Stimulated activated CD8-positive, alpha-beta memory T cell treated with anti-CD3 and anti-CD28 coated beads, Interleukin-7, amount 100 ng/mL, for 4 hours (primary cell): ENCODE results near the gene IL1RL1.
A peak's percentile ranks its signal among the peaks of the same experiment; 100 is the strongest.

Source experiments
- DNase-seq, 2 donors: peaks; one replicate each; pipeline ENCODE4 v3.0.0-alpha.2; 2020; ENCODE audit warnings: low read depth in 2 of 2

Gene IL1RL1

GRCh38 chr2:102367331-102367971 lies 56.1 kb downstream of the IL1RL1 start:
- peak in 1 of 2 donors; percentile 17 for DNase-seq

GRCh38 chr2:102368461-102369109 lies 57.2 kb downstream of the IL1RL1 start:
- DNase-seq = peak in 1 of 2 donors; percentile 16

- DNase-seq = no peak
These were observed 58.5 kb downstream of the IL1RL1 start for GRCh38 chr2:102369866-102370265.

DNA sequence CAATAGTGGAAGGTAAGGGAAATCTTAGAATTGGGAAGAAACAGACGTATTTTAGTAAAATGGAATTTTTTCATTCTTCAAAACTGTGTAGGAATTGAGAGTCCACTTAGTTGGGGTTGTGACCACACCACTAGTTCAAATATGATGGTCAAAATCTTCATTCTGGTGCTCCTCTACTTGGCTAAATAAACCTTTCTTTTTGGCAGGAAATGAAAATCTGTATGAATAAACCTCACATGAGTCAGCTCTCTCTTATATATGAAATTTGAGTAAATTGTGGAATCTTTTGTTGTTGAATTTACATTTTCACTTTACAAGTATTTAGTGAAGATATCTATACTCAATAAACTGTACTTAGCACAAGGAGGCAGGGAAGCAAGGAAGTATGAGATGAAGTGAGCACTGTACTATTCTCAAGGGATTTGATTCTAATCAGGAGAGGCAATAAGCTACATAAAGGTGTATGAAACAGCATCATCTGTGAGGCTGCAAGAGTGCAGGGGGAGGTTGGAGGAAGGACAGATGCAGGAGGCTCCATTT lies 64.8 kb downstream of the IL1RL1 start:
- no peak for DNase-seq

GRCh38 chr2:102383722-102384121 lies 72.4 kb downstream of the IL1RL1 start:
- no peak for DNase-seq

GRCh38 chr2:102385522-102385921 lies 74.2 kb downstream of the IL1RL1 start:
- DNase-seq = no peak

GRCh38 chr2:102386004-102386403 lies 74.6 kb downstream of the IL1RL1 start:
- no peak for DNase-seq

DNA sequence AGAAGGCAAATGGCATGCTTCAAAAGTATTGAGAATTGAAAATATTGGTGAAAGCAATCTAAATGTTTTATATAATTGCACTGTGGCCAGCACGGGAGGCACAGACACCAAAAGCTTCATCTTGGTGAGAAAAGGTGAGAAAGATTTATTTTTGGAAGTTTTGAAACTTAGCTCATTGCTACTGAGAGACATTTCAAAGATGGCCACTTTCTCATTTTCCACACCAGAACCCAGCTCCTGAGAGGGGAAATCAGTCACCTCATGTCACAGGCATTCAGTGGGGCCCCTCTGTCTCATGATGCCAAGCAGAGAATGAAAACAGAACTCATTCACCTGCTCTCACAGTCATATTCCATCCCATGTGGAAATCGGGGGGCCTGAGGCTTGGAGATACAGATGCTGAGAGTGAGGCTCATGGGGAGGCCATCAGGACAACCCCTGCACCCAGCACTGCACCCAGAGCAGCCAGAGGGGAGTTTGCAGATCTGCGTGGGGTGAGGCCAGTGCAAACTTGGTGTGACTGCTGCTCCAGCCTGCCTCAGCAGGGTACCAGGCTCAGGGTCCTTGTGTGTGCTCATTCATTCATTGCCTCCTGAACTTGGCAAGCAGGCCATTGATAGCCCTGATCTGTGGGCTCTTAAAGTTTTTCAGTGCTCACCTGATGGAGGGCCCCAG lies 75.6 kb downstream of the IL1RL1 start:
- DNase-seq = no peak

- no peak for DNase-seq
These were observed 76.6 kb downstream of the IL1RL1 start for GRCh38 chr2:102387763-102388546.

GRCh38 chr2:102391565-102391964 lies 80.2 kb downstream of the IL1RL1 start:
- DNase-seq = no peak

- DNase-seq = no peak
These were observed 80.7 kb downstream of the IL1RL1 start for GRCh38 chr2:102392096-102392495.

GRCh38 chr2:102392942-102393341 lies 81.6 kb downstream of the IL1RL1 start:
- no peak for DNase-seq

DNA sequence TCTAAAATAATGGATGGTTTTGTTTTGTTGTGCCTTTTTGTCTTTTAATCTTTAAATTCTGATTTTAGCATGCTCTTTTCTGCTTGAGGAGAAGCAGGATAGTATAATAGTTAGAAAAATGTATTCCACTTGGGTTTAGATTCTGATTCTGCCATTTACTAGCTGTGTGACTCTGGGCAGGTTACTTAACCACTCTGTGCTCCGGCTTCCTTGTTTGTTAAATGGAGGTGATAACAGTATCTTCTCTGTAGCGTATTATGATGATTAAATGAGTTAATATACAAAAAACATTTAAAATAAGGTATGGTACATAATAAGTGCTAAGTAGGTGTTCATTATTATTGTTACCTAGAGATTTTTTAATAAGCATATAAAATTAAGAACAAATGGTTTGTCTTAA lies 84.6 kb downstream of the IL1RL1 start:
- DNase-seq = no peak

GRCh38 chr2:102397209-102397608 lies 85.8 kb downstream of the IL1RL1 start:
- DNase-seq = no peak

DNA sequence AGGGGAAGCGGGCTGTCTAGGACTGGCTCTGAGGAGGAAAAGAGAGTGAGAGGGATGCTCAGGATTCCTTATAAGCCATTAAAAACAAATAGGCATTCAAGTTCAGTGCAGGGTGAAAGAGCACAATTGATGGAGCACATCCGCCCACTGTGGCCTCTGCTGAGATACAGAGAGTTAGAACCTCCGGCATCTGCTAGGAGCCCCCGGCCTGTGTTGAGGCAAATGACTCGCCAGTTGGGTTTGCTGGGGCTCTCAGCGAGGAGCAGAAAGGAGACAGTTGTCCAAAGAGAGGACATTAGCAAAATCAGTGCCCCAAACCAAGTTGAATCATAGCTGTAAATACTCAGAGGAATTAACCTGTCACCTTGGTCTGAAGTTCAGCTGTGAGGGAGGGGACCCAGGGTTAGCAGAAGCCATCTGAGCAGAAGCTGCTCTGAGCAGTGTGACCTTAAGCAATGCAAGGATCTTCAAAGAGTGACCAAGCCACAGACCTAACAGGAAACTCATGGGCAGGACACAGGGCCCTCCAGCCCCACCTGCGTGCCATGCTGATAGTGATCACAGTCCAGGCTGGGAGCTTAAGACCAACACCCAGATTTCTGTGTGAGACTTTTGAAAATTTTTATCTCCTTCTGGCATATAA lies 88.3 kb downstream of the IL1RL1 start:
- no peak for DNase-seq

DNA sequence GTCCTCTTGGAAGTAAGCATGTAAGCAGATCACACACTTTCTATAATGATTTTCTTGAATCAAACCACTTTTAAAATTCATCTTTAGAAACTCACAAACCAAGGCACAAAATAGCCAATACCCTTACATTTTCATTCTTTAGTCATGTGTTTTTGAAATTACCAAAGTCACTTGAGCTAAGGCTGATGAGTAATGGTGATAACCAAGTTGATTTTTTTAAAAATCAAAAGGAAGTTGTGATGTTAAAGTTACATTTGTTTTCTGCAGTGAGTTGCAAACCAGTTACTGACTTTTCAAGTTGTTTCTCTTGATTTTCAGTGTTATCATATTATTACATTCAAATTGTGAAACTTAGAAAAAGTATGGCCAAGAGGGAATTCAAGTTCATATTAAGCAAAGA lies 90.1 kb downstream of the IL1RL1 start:
- no peak for DNase-seq
